ENCODE results near the gene SIL1.
A peak's percentile ranks its signal among the peaks of the same experiment; 100 is the strongest.
"Not testable (repeated sequence)": the region's sequence is repeated elsewhere in the genome, so short reads cannot be mapped to it uniquely, and the experiment has no call there.

Gene SIL1

GRCh38 chr5:139022528-139022927 is 175.6 kb downstream of the SIL1 start:
- DNase-seq (ENCODE audit: low read depth), result no peak

GRCh38 chr5:139021346-139021745 is 176.8 kb downstream of the SIL1 start:
- DNase-seq (ENCODE audit: low read depth), result no peak

GRCh38 chr5:139019880-139020279 is 178.3 kb downstream of the SIL1 start:
- DNase-seq (ENCODE audit: low read depth), result no peak

GRCh38 chr5:139019211-139019610 is 179.0 kb downstream of the SIL1 start:
- no peak for DNase-seq (ENCODE audit: low read depth)

GRCh38 chr5:139017624-139018023 is 180.5 kb downstream of the SIL1 start:
- DNase-seq (ENCODE audit: low read depth), result no peak

- DNase-seq (ENCODE audit: low read depth), result no peak
Measured at GRCh38 chr5:139016186-139016585, 182.0 kb downstream of the SIL1 start.

- peak; percentile 43 for DNase-seq (ENCODE audit: low read depth)
Measured at GRCh38 chr5:139014726-139015125, 183.4 kb downstream of the SIL1 start.

- DNase-seq (ENCODE audit: low read depth), result no peak
Measured at GRCh38 chr5:139012176-139012575, 186.0 kb downstream of the SIL1 start.

- not testable (repeated sequence) for DNase-seq (ENCODE audit: low read depth)
Measured at GRCh38 chr5:139011156-139011555, 187.0 kb downstream of the SIL1 start.

- DNase-seq (ENCODE audit: low read depth), result no peak
Measured at GRCh38 chr5:139004374-139005307, 193.5 kb downstream of the SIL1 start.

GRCh38 chr5:138999674-139000073 is 198.5 kb downstream of the SIL1 start:
- no peak for DNase-seq (ENCODE audit: low read depth)

GRCh38 chr5:138998521-138998920 is 199.6 kb downstream of the SIL1 start:
- no peak for DNase-seq (ENCODE audit: low read depth)

GRCh38 chr5:138996120-138996519 is 202.0 kb downstream of the SIL1 start:
- no peak for DNase-seq (ENCODE audit: low read depth)

- no peak for DNase-seq (ENCODE audit: low read depth)
Measured at GRCh38 chr5:138990986-138991590, 207.1 kb downstream of the SIL1 start.

GRCh38 chr5:138989720-138990119 is 208.4 kb downstream of the SIL1 start:
- peak; percentile 39 for DNase-seq (ENCODE audit: low read depth)

- DNase-seq (ENCODE audit: low read depth), result no peak
Measured at GRCh38 chr5:138986186-138986800, 211.9 kb downstream of the SIL1 start.

- DNase-seq (ENCODE audit: low read depth), result no peak
Measured at GRCh38 chr5:138985683-138986082, 212.5 kb downstream of the SIL1 start.

GRCh38 chr5:138985256-138985655 is 212.9 kb downstream of the SIL1 start:
- DNase-seq (ENCODE audit: low read depth), result no peak

- DNase-seq (ENCODE audit: low read depth), result no peak
Measured at GRCh38 chr5:138983984-138984383, 214.2 kb downstream of the SIL1 start.

GRCh38 chr5:138981586-138981985 is 216.6 kb downstream of the SIL1 start:
- peak; percentile 16 for DNase-seq (ENCODE audit: low read depth)

GRCh38 chr5:138981131-138981530 is 217.0 kb downstream of the SIL1 start:
- peak; percentile 28 for DNase-seq (ENCODE audit: low read depth)

GRCh38 chr5:138980441-138980840 is 217.7 kb downstream of the SIL1 start:
- DNase-seq (ENCODE audit: low read depth), result no peak

- no peak for DNase-seq (ENCODE audit: low read depth)
Measured at GRCh38 chr5:138979684-138980280, 218.4 kb downstream of the SIL1 start.
